HepG2 (cell line): Measurements from ENCODE around the gene SMG7. TPM values are rescaled to one million over a fixed set of nuclear protein-coding genes. Genes with fewer than 3 reads are reported as not detected.

Experiments
- ATAC-seq: fragments of 200-7000 bp; cut with Tn5 transposase; 3 replicates; pipeline ENCODE4 v1.9.1; 2020; ENCODE audit warnings: mild to moderate bottlenecking, moderate library complexity
- BruUV-seq: library from RNA; stranded (reverse); fragments of 400-500 nt; replicated peaks from 2 replicates; lab custom pipeline; 2021; lab: Mats Ljungman, UMichigan
- CTCF ChIA-PET: fragments of 300-600 bp; formaldehyde crosslinking; extraction: SDS; loops from one replicate; lab custom pipeline; 2021; ENCODE audit warnings: low total read pairs, inconsistent platforms, low intra/inter-chr PET ratio; lab: Yijun Ruan, JAX
- POLR2A ChIA-PET: fragments of 350-600 bp; sonication (Branson Sonifier 250); formaldehyde crosslinking; loops from one replicate; lab custom pipeline; 2020; ENCODE audit warnings: antibody characterized with exemption, inconsistent platforms; lab: Yijun Ruan, JAX
- DNase-seq: peaks from one replicate; pipeline ENCODE4 v3.0.0-alpha.2; 2015; ENCODE audit warnings: low spot score
- FAIRE-seq: peaks from 3 replicates; lab custom pipeline; 2011; peaks lifted over from hg19 to GRCh38; lab: Jason Lieb, UNC
- H2AFZ ChIP-seq: one replicate; pipeline ENCODE4 v1.6.1; 2011; ENCODE audit warnings: low read length, inconsistent platforms
- H3K27ac ChIP-seq: fragments of 300-600 bp; 3 replicates; pipeline ENCODE4 v1.8.0; 2011; ENCODE audit warnings: mixed run types, mild to moderate bottlenecking, mixed read lengths, low read length, inconsistent platforms; ENCODE audit not compliant: insufficient read depth; ENCODE audit errors: extremely low read length
- H3K27me3 ChIP-seq, 2 experiments: fragments of 200-600 bp in 1 of 2; 2 replicates in 1 of 2; 3 replicates in 1 of 2; pipeline versions ENCODE4 v1.6.0 to v1.8.0; 2011; ENCODE audit warnings: low read length in 2 of 2, mild to moderate bottlenecking in 2 of 2, moderate library complexity in 2 of 2, inconsistent platforms in 1 of 2; ENCODE audit not compliant: insufficient read depth in 2 of 2, control insufficient read depth in 1 of 2
- H3K36me3 ChIP-seq, 2 experiments: fragments of 200-600 bp in 1 of 2; replicated peaks in 1 of 2; 2 replicates in 1 of 2; 3 replicates in 1 of 2; pipeline versions ENCODE4 v1.5.1 to v1.8.0; 2011; ENCODE audit warnings: low read length in 2 of 2, inconsistent platforms in 1 of 2; ENCODE audit not compliant: insufficient read depth in 2 of 2, control insufficient read depth in 1 of 2
- H3K4me1 ChIP-seq: 2 replicates; pipeline ENCODE4 v1.5.1; 2012; ENCODE audit warnings: low read length, inconsistent platforms; ENCODE audit not compliant: insufficient read depth
- H3K4me2 ChIP-seq: 2 replicates; pipeline ENCODE4 v1.6.0; 2011; ENCODE audit warnings: low read depth, low read length, inconsistent platforms
- H3K4me3 ChIP-seq, 3 experiments: fragments of 200-600 bp in 1 of 3; sonication (generic), shearing (Covaris generic) in 1 of 3; replicated peaks in 1 of 3; 2 replicates each; pipeline ENCODE4 v1.5.1; 2011 to 2016; ENCODE audit warnings: low read length in 3 of 3, inconsistent platforms in 2 of 3, low read depth in 2 of 3, mild to moderate bottlenecking in 2 of 3, control low read depth in 1 of 3, mixed read lengths in 1 of 3; ENCODE audit not compliant: insufficient read depth in 1 of 3
- H3K79me2 ChIP-seq: one replicate; pipeline ENCODE4 v1.6.1; 2011; ENCODE audit warnings: low read length, inconsistent platforms; ENCODE audit not compliant: insufficient read depth
- H3K9ac ChIP-seq: 2 replicates; pipeline ENCODE4 v1.6.0; 2011; ENCODE audit warnings: mild to moderate bottlenecking, low read depth, low read length, inconsistent platforms; ENCODE audit not compliant: insufficient read depth
- H3K9me3 ChIP-seq: 2 replicates; pipeline ENCODE4 v1.5.1; 2012; ENCODE audit warnings: mild to moderate bottlenecking, low read length
- H4K20me1 ChIP-seq: 2 replicates; pipeline ENCODE4 v1.6.0; 2011; ENCODE audit warnings: inconsistent platforms, mild to moderate bottlenecking, low read length, moderate library complexity; ENCODE audit not compliant: insufficient read depth
- MLLT10 ChIP-seq: sonication (generic); formaldehyde crosslinking; IDR thresholded peaks from 2 replicates; pipeline ENCODE4 v1.4.0; 2020; ENCODE audit warnings: missing genetic modification reagents
- YEATS4 ChIP-seq: sonication (generic); formaldehyde crosslinking; IDR thresholded peaks from 2 replicates; pipeline ENCODE4 v1.4.0; 2020; ENCODE audit warnings: missing genetic modification reagents, borderline replicate concordance
- ZNF329 ChIP-seq: sonication (generic); formaldehyde crosslinking; IDR thresholded peaks from 2 replicates; pipeline ENCODE4 v1.9.0; 2021; ENCODE audit warnings: low read depth, mild to moderate bottlenecking, missing genetic modification reagents
- ZNF496 ChIP-seq: sonication (generic); formaldehyde crosslinking; IDR thresholded peaks from 2 replicates; pipeline ENCODE4 v1.8.1; 2023; ENCODE audit warnings: mild to moderate bottlenecking, moderate library complexity, missing genetic modification reagents; ENCODE audit not compliant: insufficient replicate concordance
- WGBS: methylation state at CpG from one replicate; pipeline ENCODE4 v1.1.6; 2017; ENCODE audit warnings: low lambda C conversion rate; 5-methylcytosine and 5-hydroxymethylcytosine counted together
- in situ Hi-C: cut with HindIII; loops from 2 replicates; pipeline ENCODE4 v1.10.0; 2017; ENCODE audit warnings: low pct_unique_long_range_greater_than_20kb; ENCODE audit not compliant: extremely low pct_ligation_motif_present
- intact Hi-C: fragments of 100-400 bp; cut with micrococcal nuclease; formaldehyde crosslinking; loops from one replicate; pipeline ENCODE4 v1.10.0; 2022; ENCODE audit not compliant: unreplicated experiment
- polyA plus RNA-seq, 8 experiments: library from polyadenylated mRNA; depleted of rRNA in 3 of 8; stranded (reverse) in 7 of 8; unstranded in 1 of 8; fragments of >200 nt; fragmentation: Illumina TruSeq in 4 of 8; extraction: Trizol in 4 of 8; gene quantifications; 2 replicates each; pipeline versions ENCODE4 v1.2.1 to v1.2.3, GENCODE V29; 2011 to 2016; ENCODE audit warnings: low read depth in 4 of 8, missing spikeins in 1 of 8, mixed read lengths in 1 of 8; ENCODE audit not compliant: insufficient read depth in 1 of 8
- total RNA-seq, 5 experiments: library from RNA; depleted of rRNA; stranded (reverse); fragments of >200 nt; fragmentation: Illumina TruSeq; extraction: Trizol; gene quantifications; 2 replicates each; pipeline ENCODE4 v1.2.3, GENCODE V29; 2016; ENCODE audit warnings: low read depth in 1 of 5
- TF ChIP-seq, protein P1 (sequence below), 2 experiments: IDR thresholded peaks; 2 replicates each; pipeline ENCODE4 v1.6.1; 2011 to 2012; ENCODE audit warnings: low read length in 2 of 2, borderline replicate concordance in 1 of 2, low read depth in 1 of 2, mild to moderate bottlenecking in 1 of 2, moderate library complexity in 1 of 2
- TF ChIP-seq, protein P2 (sequence below): sonication (generic); formaldehyde crosslinking; IDR thresholded peaks from 2 replicates; pipeline ENCODE4 v1.9.0; 2022; ENCODE audit warnings: missing genetic modification reagents, mild to moderate bottlenecking, borderline replicate concordance

Gene SMG7
- total and polyA plus RNA-seq, 2 of the 13 experiments (the other 11 are each of a cell fraction or from before 2014, with no cell fraction given): 14.9 to 27.9 TPM

DNA sequence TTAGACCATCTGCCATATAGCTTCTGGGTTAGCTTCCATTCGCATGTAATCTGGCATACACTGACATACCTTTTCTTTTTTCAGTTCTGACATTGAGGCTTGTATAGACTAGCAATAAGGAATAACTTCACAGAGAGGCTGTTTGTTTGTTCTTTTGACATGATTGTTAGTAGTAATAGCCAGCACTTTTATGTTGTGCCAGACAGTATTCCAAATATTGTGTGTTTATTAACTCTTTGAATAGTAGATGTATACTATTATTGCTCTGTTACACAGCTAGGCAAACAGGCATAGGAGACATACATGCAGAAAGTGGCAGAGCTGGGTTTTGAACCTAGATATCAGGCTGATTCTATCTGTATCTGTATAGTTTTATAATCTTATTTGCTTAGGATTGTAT is 12.6 kb downstream of the SMG7 start (continued):
- TF ChIP-seq, protein P1, sequence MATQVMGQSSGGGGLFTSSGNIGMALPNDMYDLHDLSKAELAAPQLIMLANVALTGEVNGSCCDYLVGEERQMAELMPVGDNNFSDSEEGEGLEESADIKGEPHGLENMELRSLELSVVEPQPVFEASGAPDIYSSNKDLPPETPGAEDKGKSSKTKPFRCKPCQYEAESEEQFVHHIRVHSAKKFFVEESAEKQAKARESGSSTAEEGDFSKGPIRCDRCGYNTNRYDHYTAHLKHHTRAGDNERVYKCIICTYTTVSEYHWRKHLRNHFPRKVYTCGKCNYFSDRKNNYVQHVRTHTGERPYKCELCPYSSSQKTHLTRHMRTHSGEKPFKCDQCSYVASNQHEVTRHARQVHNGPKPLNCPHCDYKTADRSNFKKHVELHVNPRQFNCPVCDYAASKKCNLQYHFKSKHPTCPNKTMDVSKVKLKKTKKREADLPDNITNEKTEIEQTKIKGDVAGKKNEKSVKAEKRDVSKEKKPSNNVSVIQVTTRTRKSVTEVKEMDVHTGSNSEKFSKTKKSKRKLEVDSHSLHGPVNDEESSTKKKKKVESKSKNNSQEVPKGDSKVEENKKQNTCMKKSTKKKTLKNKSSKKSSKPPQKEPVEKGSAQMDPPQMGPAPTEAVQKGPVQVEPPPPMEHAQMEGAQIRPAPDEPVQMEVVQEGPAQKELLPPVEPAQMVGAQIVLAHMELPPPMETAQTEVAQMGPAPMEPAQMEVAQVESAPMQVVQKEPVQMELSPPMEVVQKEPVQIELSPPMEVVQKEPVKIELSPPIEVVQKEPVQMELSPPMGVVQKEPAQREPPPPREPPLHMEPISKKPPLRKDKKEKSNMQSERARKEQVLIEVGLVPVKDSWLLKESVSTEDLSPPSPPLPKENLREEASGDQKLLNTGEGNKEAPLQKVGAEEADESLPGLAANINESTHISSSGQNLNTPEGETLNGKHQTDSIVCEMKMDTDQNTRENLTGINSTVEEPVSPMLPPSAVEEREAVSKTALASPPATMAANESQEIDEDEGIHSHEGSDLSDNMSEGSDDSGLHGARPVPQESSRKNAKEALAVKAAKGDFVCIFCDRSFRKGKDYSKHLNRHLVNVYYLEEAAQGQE (IDR thresholded peaks at IDR 0.05; ENCODE audit: borderline replicate concordance in 1 of 2, low read depth in 1 of 2, low read length in 2 of 2): no peak
- TF ChIP-seq ZNF329 (CRISPR knock-in tag) (no peak), MLLT10 (CRISPR knock-in tag) (no peak), YEATS4 (no peak), ZNF496 (CRISPR knock-in tag) (no peak)

DNA sequence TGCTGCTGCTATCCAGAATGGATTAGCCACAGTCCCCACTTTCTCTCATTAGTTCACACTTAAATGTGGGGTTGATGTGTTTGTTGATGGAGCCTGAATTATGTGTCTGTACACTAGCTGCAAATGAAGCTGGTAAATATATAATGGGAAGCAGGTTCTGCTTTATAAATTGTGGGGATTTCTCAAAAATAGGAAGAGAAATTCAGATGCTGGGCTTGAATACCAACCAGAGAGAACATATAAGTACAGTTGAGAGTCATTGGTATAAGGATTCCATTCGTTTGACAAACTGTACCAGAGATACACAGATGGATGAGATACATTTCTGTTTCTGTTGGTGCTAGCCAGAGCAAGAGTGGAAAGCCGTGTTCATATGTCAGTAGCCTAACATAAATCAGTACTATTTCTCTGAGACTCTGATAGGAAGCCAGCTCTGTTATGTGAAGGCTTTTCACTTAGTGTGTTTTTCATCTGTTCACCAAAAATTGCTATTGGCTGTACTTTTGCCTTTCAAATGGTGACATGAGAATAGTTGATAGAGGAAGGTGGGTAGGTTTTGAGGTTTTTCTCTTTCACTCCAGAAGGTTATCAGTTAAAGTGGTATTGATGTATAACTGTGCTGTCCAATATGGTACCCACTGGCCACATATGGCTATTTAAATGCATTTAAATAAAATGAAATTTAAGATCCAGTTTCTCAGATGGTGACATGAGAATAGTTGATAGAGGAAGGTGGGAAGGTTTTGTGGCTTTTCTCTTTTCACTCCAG is 15.6 kb downstream of the SMG7 start:
- FAIRE-seq (no peak), ATAC-seq (no peak), DNase-seq (no peak)
- Histone ChIP-seq H3K27ac (no peak overlapping the region), H3K9me3 (no peaks in the 10 kb centered on the region), H3K4me3 (no peak overlapping the region), H3K36me3 (no peaks in the 10 kb centered on the region; a peak in 1 of 5 replicates), H3K79me2 (peaks cover 92% of the 10 kb centered on the region), H3K9ac (no peak overlapping the region), H2AFZ (no peak overlapping the region), H4K20me1 (peaks cover 3% of the 10 kb centered on the region; the same call in 1 of the 2 replicates), H3K27me3 (no peaks in the 10 kb centered on the region), H3K4me1 (0 out of 2 replicates have a peak, but pooled peaks cover 3% of the 10 kb centered on the region), H3K4me2 (no peak overlapping the region)
- intact Hi-C loops: no loop called here
- 90% methylated on average over 2 of the region's 2 CpGs for WGBS
- in situ Hi-C loops: no loop called here
- POLR2A ChIA-PET: no interaction called here
- no TSS peak for BruUV-seq
- TF ChIP-seq, protein P2, sequence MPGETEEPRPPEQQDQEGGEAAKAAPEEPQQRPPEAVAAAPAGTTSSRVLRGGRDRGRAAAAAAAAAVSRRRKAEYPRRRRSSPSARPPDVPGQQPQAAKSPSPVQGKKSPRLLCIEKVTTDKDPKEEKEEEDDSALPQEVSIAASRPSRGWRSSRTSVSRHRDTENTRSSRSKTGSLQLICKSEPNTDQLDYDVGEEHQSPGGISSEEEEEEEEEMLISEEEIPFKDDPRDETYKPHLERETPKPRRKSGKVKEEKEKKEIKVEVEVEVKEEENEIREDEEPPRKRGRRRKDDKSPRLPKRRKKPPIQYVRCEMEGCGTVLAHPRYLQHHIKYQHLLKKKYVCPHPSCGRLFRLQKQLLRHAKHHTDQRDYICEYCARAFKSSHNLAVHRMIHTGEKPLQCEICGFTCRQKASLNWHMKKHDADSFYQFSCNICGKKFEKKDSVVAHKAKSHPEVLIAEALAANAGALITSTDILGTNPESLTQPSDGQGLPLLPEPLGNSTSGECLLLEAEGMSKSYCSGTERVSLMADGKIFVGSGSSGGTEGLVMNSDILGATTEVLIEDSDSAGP: no peak
- CTCF ChIA-PET: no interaction called here
